Mucosa of stomach (tissue), 1 donor: ENCODE measurements around the gene KRTAP4-5.
"Not testable (repeated sequence)": the region's sequence is repeated elsewhere in the genome, so short reads cannot be mapped to it uniquely, and the experiment has no call there.

Experiments used
- H3K27me3 ChIP-seq: one replicate; pipeline ENCODE4 v1.7.0; 2013; ENCODE audit warnings: mild to moderate bottlenecking, low read length; ENCODE audit not compliant: control insufficient read depth, insufficient read depth
- H3K36me3 ChIP-seq: one replicate; pipeline ENCODE4 v1.7.0; 2013; ENCODE audit warnings: low read length; ENCODE audit not compliant: control insufficient read depth, insufficient read depth
- H3K4me1 ChIP-seq: one replicate; pipeline ENCODE4 v1.7.0; 2013; ENCODE audit warnings: mild to moderate bottlenecking, low read length; ENCODE audit not compliant: control insufficient read depth, insufficient read depth
- H3K4me3 ChIP-seq: one replicate; pipeline ENCODE4 v1.7.0; 2013; ENCODE audit warnings: low read length
- H3K9ac ChIP-seq: one replicate; pipeline ENCODE4 v1.7.0; 2013; ENCODE audit warnings: mild to moderate bottlenecking, low read length, moderate library complexity
- H3K9me3 ChIP-seq: one replicate; pipeline ENCODE4 v1.7.0; 2013; ENCODE audit warnings: mild to moderate bottlenecking, low read length, moderate library complexity; ENCODE audit not compliant: control insufficient read depth
- donor health status: Pancreatic carcinoma.

KRTAP4-5 gene

GRCh38 chr17:41119696-41120690 is 29.6 kb downstream of the KRTAP4-5 start:
- H3K9ac ChIP-seq, H3K4me3 ChIP-seq, H3K9me3 ChIP-seq, H3K36me3 ChIP-seq, H3K4me1 ChIP-seq, H3K27me3 ChIP-seq: not testable (repeated sequence)

- Histone ChIP-seq H3K36me3 (no peaks in the 10 kb centered on the region), H3K4me3 (no peak overlapping the region), H3K9ac (no peak overlapping the region), H3K4me1 (no peaks in the 10 kb centered on the region), H3K9me3 (no peaks in the 10 kb centered on the region), H3K27me3 (no peaks in the 10 kb centered on the region)
Measured at GRCh38 chr17:41118721-41119120, 30.9 kb downstream of the KRTAP4-5 start.

- H3K9ac ChIP-seq, H3K27me3 ChIP-seq, H3K4me1 ChIP-seq, H3K4me3 ChIP-seq, H3K36me3 ChIP-seq, H3K9me3 ChIP-seq: not testable (repeated sequence)
Measured at GRCh38 chr17:41117846-41118386, 31.7 kb downstream of the KRTAP4-5 start, which contains the start of gene KRTAP4-11. Gene KRTAP4-11 (minus strand): TSS chr17:41118373. CDS start chr17:41118315, 58 bp downstream.

- H3K4me1 ChIP-seq = no peaks in the 10 kb centered on the region
- H3K36me3 ChIP-seq = no peaks in the 10 kb centered on the region
- no peak overlapping the region for H3K4me3 ChIP-seq
- no peaks in the 10 kb centered on the region for H3K27me3 ChIP-seq
- H3K9me3 ChIP-seq = no peaks in the 10 kb centered on the region
- H3K9ac ChIP-seq = no peak overlapping the region
Measured at GRCh38 chr17:41116297-41116696, 33.3 kb downstream of the KRTAP4-5 start.

GRCh38 chr17:41111151-41111885 is 38.3 kb downstream of the KRTAP4-5 start:
- Histone ChIP-seq H3K4me3 (no peak overlapping the region), H3K9ac (no peak overlapping the region), H3K4me1 (no peaks in the 10 kb centered on the region), H3K36me3 (no peaks in the 10 kb centered on the region), H3K9me3 (no peaks in the 10 kb centered on the region), H3K27me3 (no peaks in the 10 kb centered on the region)

GRCh38 chr17:41108728-41109386 is 40.8 kb downstream of the KRTAP4-5 start:
- H3K27me3 ChIP-seq, H3K4me3 ChIP-seq, H3K9ac ChIP-seq, H3K4me1 ChIP-seq, H3K9me3 ChIP-seq, H3K36me3 ChIP-seq: not testable (repeated sequence)

GRCh38 chr17:41107941-41108450 is 41.6 kb downstream of the KRTAP4-5 start:
- no peaks in the 10 kb centered on the region for H3K4me1 ChIP-seq
- H3K27me3 ChIP-seq = no peaks in the 10 kb centered on the region
- no peaks in the 10 kb centered on the region for H3K36me3 ChIP-seq
- H3K9me3 ChIP-seq = no peaks in the 10 kb centered on the region
- no peak overlapping the region for H3K9ac ChIP-seq
- H3K4me3 ChIP-seq = no peak overlapping the region

GRCh38 chr17:41105347-41105746 is 44.3 kb downstream of the KRTAP4-5 start, which contains the start of gene KRTAP4-9:
Gene KRTAP4-9 (plus strand): TSS chr17:41105389. CDS start chr17:41105389, 0 bp downstream.
- H3K36me3 ChIP-seq, H3K4me3 ChIP-seq, H3K9ac ChIP-seq, H3K9me3 ChIP-seq, H3K4me1 ChIP-seq, H3K27me3 ChIP-seq: not testable (repeated sequence)

- H3K36me3 ChIP-seq, H3K27me3 ChIP-seq, H3K4me3 ChIP-seq: not testable (repeated sequence)
Measured at GRCh38 chr17:41104386-41105038, 45.1 kb downstream of the KRTAP4-5 start.

GRCh38 chr17:41103896-41104295 is 45.7 kb downstream of the KRTAP4-5 start:
- Histone ChIP-seq H3K27me3 (no peaks in the 10 kb centered on the region), H3K4me3 (no peak overlapping the region), H3K36me3 (no peaks in the 10 kb centered on the region), H3K9ac (no peak overlapping the region), H3K9me3 (no peaks in the 10 kb centered on the region), H3K4me1 (no peaks in the 10 kb centered on the region)

More at GRCh38 chr17:41104386-41105038, 45.1 kb downstream of the KRTAP4-5 start:
- H3K9ac ChIP-seq, H3K9me3 ChIP-seq, H3K4me1 ChIP-seq: not testable (repeated sequence)

- Histone ChIP-seq H3K27me3 (no peaks in the 10 kb centered on the region), H3K36me3 (no peaks in the 10 kb centered on the region), H3K9me3 (no peaks in the 10 kb centered on the region), H3K4me1 (no peaks in the 10 kb centered on the region), H3K4me3 (no peak within 1 kb of the TSS), H3K9ac (no peak within 1 kb of the TSS)
Measured at GRCh38 chr17:41101586-41102259, 47.9 kb downstream of the KRTAP4-5 start, which contains the start of gene KRTAP4-16. Gene KRTAP4-16 (minus strand): TSS chr17:41102209. CDS start chr17:41102209, 0 bp downstream.
